ENCODE results near the gene KIF4B. TPM values are rescaled to one million over a fixed set of nuclear protein-coding genes. Genes with fewer than 3 reads are reported as not detected.

Gene KIF4B, protein sequence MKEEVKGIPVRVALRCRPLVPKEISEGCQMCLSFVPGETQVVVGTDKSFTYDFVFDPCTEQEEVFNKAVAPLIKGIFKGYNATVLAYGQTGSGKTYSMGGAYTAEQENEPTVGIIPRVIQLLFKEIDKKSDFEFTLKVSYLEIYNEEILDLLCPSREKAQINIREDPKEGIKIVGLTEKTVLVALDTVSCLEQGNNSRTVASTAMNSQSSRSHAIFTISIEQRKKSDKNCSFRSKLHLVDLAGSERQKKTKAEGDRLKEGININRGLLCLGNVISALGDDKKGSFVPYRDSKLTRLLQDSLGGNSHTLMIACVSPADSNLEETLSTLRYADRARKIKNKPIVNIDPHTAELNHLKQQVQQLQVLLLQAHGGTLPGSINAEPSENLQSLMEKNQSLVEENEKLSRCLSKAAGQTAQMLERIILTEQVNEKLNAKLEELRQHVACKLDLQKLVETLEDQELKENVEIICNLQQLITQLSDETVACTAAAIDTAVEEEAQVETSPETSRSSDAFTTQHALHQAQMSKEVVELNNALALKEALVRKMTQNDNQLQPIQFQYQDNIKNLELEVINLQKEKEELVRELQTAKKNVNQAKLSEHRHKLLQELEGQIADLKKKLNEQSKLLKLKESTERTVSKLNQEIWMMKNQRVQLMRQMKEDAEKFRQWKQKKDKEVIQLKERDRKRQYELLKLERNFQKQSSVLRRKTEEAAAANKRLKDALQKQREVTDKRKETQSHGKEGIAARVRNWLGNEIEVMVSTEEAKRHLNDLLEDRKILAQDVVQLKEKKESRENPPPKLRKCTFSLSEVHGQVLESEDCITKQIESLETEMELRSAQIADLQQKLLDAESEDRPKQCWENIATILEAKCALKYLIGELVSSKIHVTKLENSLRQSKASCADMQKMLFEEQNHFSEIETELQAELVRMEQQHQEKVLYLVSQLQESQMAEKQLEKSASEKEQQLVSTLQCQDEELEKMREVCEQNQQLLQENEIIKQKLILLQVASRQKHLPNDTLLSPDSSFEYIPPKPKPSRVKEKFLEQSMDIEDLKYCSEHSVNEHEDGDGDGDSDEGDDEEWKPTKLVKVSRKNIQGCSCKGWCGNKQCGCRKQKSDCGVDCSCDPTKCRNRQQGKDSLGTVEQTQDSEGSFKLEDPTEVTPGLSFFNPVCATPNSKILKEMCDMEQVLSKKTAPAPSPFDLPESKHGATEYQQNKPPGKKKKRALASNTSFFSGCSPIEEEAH
- 0.14 and 0.44 TPM in 2 replicates for total RNA-seq
- 0.03 TPM in 1 of 2 replicates, not detected in the other for polyA plus RNA-seq
- polyA plus RNA-seq (2011; cell fraction: cytosol; rRNA removed), result 0.04 and 0.06 TPM in 2 replicates
- 0.14 and 0.27 TPM in 2 replicates for polyA plus RNA-seq (2011; cell fraction: nucleus; rRNA removed)
- polyA plus RNA-seq (2012), result 0.11 and 0.17 TPM in 2 replicates
- polyA minus RNA-seq, result 0.05 and 0.23 TPM in 2 replicates
- 0.41 TPM for polyA minus RNA-seq (2011; cell fraction: cytosol; rRNA and poly(A)+ RNA removed)
- polyA minus RNA-seq (2011; cell fraction: nucleus; rRNA and poly(A)+ RNA removed), result 0.34 and 0.58 TPM in 2 replicates
- Bru-seq, nascent RNA, result percentile 25 among the genes with signal in this experiment
- BruChase-seq, experiment 1, labeled RNA remaining after a 6-hour chase, result percentile 56 among the genes with signal in this experiment
- percentile 45 among the genes with signal in this experiment for BruChase-seq, experiment 2, labeled RNA remaining after a 2-hour chase
- long read RNA-seq, result 0 reads

- Histone ChIP-seq H3K36me3 (ENCODE audit: control insufficient read depth in 2 of 2, extremely low read depth in 1 of 2, insufficient read depth in 2 of 2, low read length in 2 of 2) (no peaks in the 10 kb centered on the region), H3K9ac (replicated peaks; ENCODE audit: extremely low read depth, insufficient read depth, low read length) (no peak within 1 kb of the TSS), H3K4me3 (replicated peaks in 1 of 3; ENCODE audit: insufficient read depth in 1 of 3, low read depth in 1 of 3, low read length in 3 of 3) (no peak within 1 kb of the TSS), H3K9me3 (replicated peaks; ENCODE audit: control insufficient read depth, insufficient read depth, low read length) (no peaks in the 10 kb centered on the region), H3K27me3 (ENCODE audit: control insufficient read depth in 2 of 2, insufficient read depth in 2 of 2, low read length in 2 of 2) (peaks cover 0 to 2% of the 10 kb centered on the region in 2 experiments), H3K4me1 (ENCODE audit: control insufficient read depth, extremely low read depth, insufficient read depth, low read length) (peaks cover under 1% of the 10 kb centered on the region), H3K79me2 (ENCODE audit: control insufficient read depth, insufficient read depth, low read length) (no peaks in the 10 kb centered on the region), H3K4me2 (ENCODE audit: insufficient read depth, low read length) (no peak within 1 kb of the TSS), H3K27ac (ENCODE audit: insufficient read depth, low read depth, low read length) (no peak within 1 kb of the TSS), H4K20me1 (replicated peaks; ENCODE audit: control insufficient read depth, extremely low read depth, insufficient read depth, low read length) (no peaks in the 10 kb centered on the region), H2AFZ (ENCODE audit: low read depth, low read length) (no peak within 1 kb of the TSS), H3K9me1 (replicated peaks; ENCODE audit: control insufficient read depth, extremely low read depth, insufficient read depth, low read length) (no peaks in the 10 kb centered on the region)
- ChIA-PET CTCF (interaction anchor here (1.6 kb wide), 1 partner anchor 9 kb away, joined by 7 read pairs; no protein-coding TSS in a partner anchor), POLR2A (no interaction called here)
- dilution Hi-C loops (cut with MboI; ENCODE audit: extremely low pct_ligation_motif_present, low sequenced_read_pairs), result no loop called here
- BruUV-seq (replicated peaks), result no TSS peak
- FAIRE-seq (no peak), DNase-seq (ENCODE audit: low read depth, low spot score) (no peak)
- TF ChIP-seq POLR2AphosphoS5 (IDR thresholded peaks at IDR 0.05; ENCODE audit: insufficient read depth, low read depth, low read length) (no peak), MYC (IDR thresholded peaks at IDR 0.05; ENCODE audit: low read depth, low read length) (no peak), EZH2 (IDR thresholded peaks at IDR 0.05; ENCODE audit: borderline replicate concordance, low read depth, low read length, severe bottlenecking) (no peak), JUN (IDR thresholded peaks at IDR 0.05; ENCODE audit: borderline replicate concordance, insufficient read depth, insufficient read length, low read depth) (no peak), POLR2A (IDR thresholded peaks at IDR 0.05; ENCODE audit: low read depth, low read length) (no peak), GATA2 (IDR thresholded peaks at IDR 0.05; ENCODE audit: insufficient read depth, insufficient read length, low read depth, low read length) (no peak), FOS (IDR thresholded peaks at IDR 0.05; ENCODE audit: borderline replicate concordance, insufficient read depth, low read length) (no peak)
- TF ChIP-seq, protein P1, sequence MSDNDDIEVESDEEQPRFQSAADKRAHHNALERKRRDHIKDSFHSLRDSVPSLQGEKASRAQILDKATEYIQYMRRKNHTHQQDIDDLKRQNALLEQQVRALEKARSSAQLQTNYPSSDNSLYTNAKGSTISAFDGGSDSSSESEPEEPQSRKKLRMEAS (IDR thresholded peaks at IDR 0.05; ENCODE audit: insufficient read depth, insufficient read length), result no peak
- TF ChIP-seq, protein P2, sequence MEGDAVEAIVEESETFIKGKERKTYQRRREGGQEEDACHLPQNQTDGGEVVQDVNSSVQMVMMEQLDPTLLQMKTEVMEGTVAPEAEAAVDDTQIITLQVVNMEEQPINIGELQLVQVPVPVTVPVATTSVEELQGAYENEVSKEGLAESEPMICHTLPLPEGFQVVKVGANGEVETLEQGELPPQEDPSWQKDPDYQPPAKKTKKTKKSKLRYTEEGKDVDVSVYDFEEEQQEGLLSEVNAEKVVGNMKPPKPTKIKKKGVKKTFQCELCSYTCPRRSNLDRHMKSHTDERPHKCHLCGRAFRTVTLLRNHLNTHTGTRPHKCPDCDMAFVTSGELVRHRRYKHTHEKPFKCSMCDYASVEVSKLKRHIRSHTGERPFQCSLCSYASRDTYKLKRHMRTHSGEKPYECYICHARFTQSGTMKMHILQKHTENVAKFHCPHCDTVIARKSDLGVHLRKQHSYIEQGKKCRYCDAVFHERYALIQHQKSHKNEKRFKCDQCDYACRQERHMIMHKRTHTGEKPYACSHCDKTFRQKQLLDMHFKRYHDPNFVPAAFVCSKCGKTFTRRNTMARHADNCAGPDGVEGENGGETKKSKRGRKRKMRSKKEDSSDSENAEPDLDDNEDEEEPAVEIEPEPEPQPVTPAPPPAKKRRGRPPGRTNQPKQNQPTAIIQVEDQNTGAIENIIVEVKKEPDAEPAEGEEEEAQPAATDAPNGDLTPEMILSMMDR (IDR thresholded peaks at IDR 0.05; ENCODE audit: extremely low read depth in 1 of 2, insufficient read depth in 1 of 2, low read depth in 1 of 2, low read length in 2 of 2), result no peak
- intact Hi-C loops (cut with micrococcal nuclease), result no loop called here
These were observed at the start of gene KIF4B for GRCh38 chr5:155013526-155013925. TSS of gene KIF4B (plus strand) at chr5:155013755. CDS start at chr5:155013860, 105 bp downstream.
